ENCODE data around the gene VTCN1. TPM values are rescaled to one million over a fixed set of nuclear protein-coding genes. Genes with fewer than 3 reads are reported as not detected.

The VTCN1 gene
- total RNA-seq, 1 donor from 2014 or later: not detected

GRCh38 chr1:117183112-117183511, 27.6 kb downstream of the VTCN1 start:
- no peaks in the 10 kb centered on the region for H3K4me1 ChIP-seq (ENCODE audit: control insufficient read depth in 3 of 3, insufficient read depth in 3 of 3, low read length in 3 of 3)
- no peak overlapping the region for H3K27ac ChIP-seq (ENCODE audit: low read depth, low read length)
- H3K9me3 ChIP-seq (ENCODE audit: control insufficient read depth in 3 of 3, low read length in 3 of 3): no peaks in the 10 kb centered on the region
- no peak overlapping the region for H3K9ac ChIP-seq (ENCODE audit: low read depth in 1 of 3, low read length in 3 of 3)
- no peak overlapping the region for H3K4me3 ChIP-seq (ENCODE audit: low read length in 3 of 3)
- no peaks in the 10 kb centered on the region for H3K27me3 ChIP-seq (ENCODE audit: control insufficient read depth in 3 of 3, insufficient read depth in 3 of 3, low read length in 3 of 3)
- H3K36me3 ChIP-seq (ENCODE audit: control insufficient read depth in 3 of 3, insufficient read depth in 3 of 3, low read length in 3 of 3): no peaks in the 10 kb centered on the region

GRCh38 chr1:117182319-117182718, 28.4 kb downstream of the VTCN1 start:
- no peak overlapping the region for H3K9ac ChIP-seq (ENCODE audit: low read depth in 1 of 3, low read length in 3 of 3)
- no peaks in the 10 kb centered on the region for H3K4me1 ChIP-seq (ENCODE audit: control insufficient read depth in 3 of 3, insufficient read depth in 3 of 3, low read length in 3 of 3)
- no peaks in the 10 kb centered on the region for H3K27me3 ChIP-seq (ENCODE audit: control insufficient read depth in 3 of 3, insufficient read depth in 3 of 3, low read length in 3 of 3)
- H3K27ac ChIP-seq (ENCODE audit: low read depth, low read length): no peak overlapping the region
- H3K36me3 ChIP-seq (ENCODE audit: control insufficient read depth in 3 of 3, insufficient read depth in 3 of 3, low read length in 3 of 3): no peaks in the 10 kb centered on the region
- H3K4me3 ChIP-seq (ENCODE audit: low read length in 3 of 3): no peak overlapping the region
- H3K9me3 ChIP-seq (ENCODE audit: control insufficient read depth in 3 of 3, low read length in 3 of 3): no peaks in the 10 kb centered on the region

GRCh38 chr1:117181630-117182041, 29.1 kb downstream of the VTCN1 start:
- Histone ChIP-seq H3K36me3 (ENCODE audit: control insufficient read depth in 3 of 3, insufficient read depth in 3 of 3, low read length in 3 of 3) (no peaks in the 10 kb centered on the region), H3K27ac (ENCODE audit: low read depth, low read length) (no peak overlapping the region), H3K4me3 (ENCODE audit: low read length in 3 of 3) (no peak overlapping the region), H3K9ac (ENCODE audit: low read depth in 1 of 3, low read length in 3 of 3) (no peak overlapping the region), H3K27me3 (ENCODE audit: control insufficient read depth in 3 of 3, insufficient read depth in 3 of 3, low read length in 3 of 3) (no peaks in the 10 kb centered on the region), H3K4me1 (ENCODE audit: control insufficient read depth in 3 of 3, insufficient read depth in 3 of 3, low read length in 3 of 3) (no peaks in the 10 kb centered on the region), H3K9me3 (ENCODE audit: control insufficient read depth in 3 of 3, low read length in 3 of 3) (no peaks in the 10 kb centered on the region)

GRCh38 chr1:117180147-117180967, 30.4 kb downstream of the VTCN1 start:
- no peak overlapping the region for H3K4me3 ChIP-seq (ENCODE audit: low read length in 3 of 3)
- no peaks in the 10 kb centered on the region for H3K9me3 ChIP-seq (ENCODE audit: control insufficient read depth in 3 of 3, low read length in 3 of 3)
- no peak overlapping the region for H3K9ac ChIP-seq (ENCODE audit: low read depth in 1 of 3, low read length in 3 of 3)
- H3K4me1 ChIP-seq (ENCODE audit: control insufficient read depth in 3 of 3, insufficient read depth in 3 of 3, low read length in 3 of 3): no peaks in the 10 kb centered on the region
- no peaks in the 10 kb centered on the region for H3K36me3 ChIP-seq (ENCODE audit: control insufficient read depth in 3 of 3, insufficient read depth in 3 of 3, low read length in 3 of 3)
- no peaks in the 10 kb centered on the region for H3K27me3 ChIP-seq (ENCODE audit: control insufficient read depth in 3 of 3, insufficient read depth in 3 of 3, low read length in 3 of 3)
- H3K27ac ChIP-seq (ENCODE audit: low read depth, low read length): no peak overlapping the region

GRCh38 chr1:117179471-117179870, 31.3 kb downstream of the VTCN1 start:
- H3K4me3 ChIP-seq (ENCODE audit: low read length in 3 of 3): no peak overlapping the region
- no peaks in the 10 kb centered on the region for H3K27me3 ChIP-seq (ENCODE audit: control insufficient read depth in 3 of 3, insufficient read depth in 3 of 3, low read length in 3 of 3)
- H3K9ac ChIP-seq (ENCODE audit: low read depth in 1 of 3, low read length in 3 of 3): no peak overlapping the region
- H3K36me3 ChIP-seq (ENCODE audit: control insufficient read depth in 3 of 3, insufficient read depth in 3 of 3, low read length in 3 of 3): no peaks in the 10 kb centered on the region
- no peaks in the 10 kb centered on the region for H3K9me3 ChIP-seq (ENCODE audit: control insufficient read depth in 3 of 3, low read length in 3 of 3)
- no peaks in the 10 kb centered on the region for H3K4me1 ChIP-seq (ENCODE audit: control insufficient read depth in 3 of 3, insufficient read depth in 3 of 3, low read length in 3 of 3)
- H3K27ac ChIP-seq (ENCODE audit: low read depth, low read length): no peak overlapping the region

GRCh38 chr1:117178756-117179155, 32.0 kb downstream of the VTCN1 start:
- no peaks in the 10 kb centered on the region for H3K4me1 ChIP-seq (ENCODE audit: control insufficient read depth in 3 of 3, insufficient read depth in 3 of 3, low read length in 3 of 3)
- H3K36me3 ChIP-seq (ENCODE audit: control insufficient read depth in 3 of 3, insufficient read depth in 3 of 3, low read length in 3 of 3): no peaks in the 10 kb centered on the region
- no peaks in the 10 kb centered on the region for H3K27me3 ChIP-seq (ENCODE audit: control insufficient read depth in 3 of 3, insufficient read depth in 3 of 3, low read length in 3 of 3)
- no peaks in the 10 kb centered on the region for H3K9me3 ChIP-seq (ENCODE audit: control insufficient read depth in 3 of 3, low read length in 3 of 3)
- H3K4me3 ChIP-seq (ENCODE audit: low read length in 3 of 3): no peak overlapping the region
- no peak overlapping the region for H3K27ac ChIP-seq (ENCODE audit: low read depth, low read length)
- H3K9ac ChIP-seq (ENCODE audit: low read depth in 1 of 3, low read length in 3 of 3): no peak overlapping the region

- no peaks in the 10 kb centered on the region for H3K27me3 ChIP-seq (ENCODE audit: control insufficient read depth in 3 of 3, insufficient read depth in 3 of 3, low read length in 3 of 3)
- H3K9ac ChIP-seq (ENCODE audit: low read depth in 1 of 3, low read length in 3 of 3): no peak overlapping the region
- no peaks in the 10 kb centered on the region for H3K4me1 ChIP-seq (ENCODE audit: control insufficient read depth in 3 of 3, insufficient read depth in 3 of 3, low read length in 3 of 3)
- H3K27ac ChIP-seq (ENCODE audit: low read depth, low read length): no peak overlapping the region
- no peak overlapping the region for H3K4me3 ChIP-seq (ENCODE audit: low read length in 3 of 3)
- H3K9me3 ChIP-seq (ENCODE audit: control insufficient read depth in 3 of 3, low read length in 3 of 3): no peaks in the 10 kb centered on the region
- no peaks in the 10 kb centered on the region for H3K36me3 ChIP-seq (ENCODE audit: control insufficient read depth in 3 of 3, insufficient read depth in 3 of 3, low read length in 3 of 3)
These were observed 33.4 kb downstream of the VTCN1 start for GRCh38 chr1:117177376-117177775.

GRCh38 chr1:117176579-117176978, 34.1 kb downstream of the VTCN1 start:
- Histone ChIP-seq H3K36me3 (ENCODE audit: control insufficient read depth in 3 of 3, insufficient read depth in 3 of 3, low read length in 3 of 3) (no peaks in the 10 kb centered on the region), H3K27ac (ENCODE audit: low read depth, low read length) (no peak overlapping the region)

GRCh38 chr1:117174851-117175250, 35.9 kb downstream of the VTCN1 start:
- Histone ChIP-seq H3K4me3 (ENCODE audit: low read length in 3 of 3) (no peak overlapping the region), H3K9me3 (ENCODE audit: control insufficient read depth in 3 of 3, low read length in 3 of 3) (no peaks in the 10 kb centered on the region), H3K27me3 (ENCODE audit: control insufficient read depth in 3 of 3, insufficient read depth in 3 of 3, low read length in 3 of 3) (no peaks in the 10 kb centered on the region), H3K27ac (ENCODE audit: low read depth, low read length) (no peak overlapping the region), H3K36me3 (ENCODE audit: control insufficient read depth in 3 of 3, insufficient read depth in 3 of 3, low read length in 3 of 3) (no peaks in the 10 kb centered on the region), H3K4me1 (ENCODE audit: control insufficient read depth in 3 of 3, insufficient read depth in 3 of 3, low read length in 3 of 3) (no peaks in the 10 kb centered on the region), H3K9ac (ENCODE audit: low read depth in 1 of 3, low read length in 3 of 3) (no peak overlapping the region)

More at GRCh38 chr1:117176579-117176978, 34.1 kb downstream of the VTCN1 start:
- no peak overlapping the region for H3K9ac ChIP-seq (ENCODE audit: low read depth in 1 of 3, low read length in 3 of 3)
- no peaks in the 10 kb centered on the region for H3K27me3 ChIP-seq (ENCODE audit: control insufficient read depth in 3 of 3, insufficient read depth in 3 of 3, low read length in 3 of 3)
- no peaks in the 10 kb centered on the region for H3K4me1 ChIP-seq (ENCODE audit: control insufficient read depth in 3 of 3, insufficient read depth in 3 of 3, low read length in 3 of 3)
- H3K9me3 ChIP-seq (ENCODE audit: control insufficient read depth in 3 of 3, low read length in 3 of 3): no peaks in the 10 kb centered on the region
- no peak overlapping the region for H3K4me3 ChIP-seq (ENCODE audit: low read length in 3 of 3)

GRCh38 chr1:117173691-117174090, 37.0 kb downstream of the VTCN1 start:
- Histone ChIP-seq H3K36me3 (ENCODE audit: control insufficient read depth in 3 of 3, insufficient read depth in 3 of 3, low read length in 3 of 3) (no peaks in the 10 kb centered on the region), H3K4me3 (ENCODE audit: low read length in 3 of 3) (no peak overlapping the region), H3K27ac (ENCODE audit: low read depth, low read length) (no peak overlapping the region), H3K27me3 (ENCODE audit: control insufficient read depth in 3 of 3, insufficient read depth in 3 of 3, low read length in 3 of 3) (no peaks in the 10 kb centered on the region), H3K4me1 (ENCODE audit: control insufficient read depth in 3 of 3, insufficient read depth in 3 of 3, low read length in 3 of 3) (no peaks in the 10 kb centered on the region), H3K9ac (ENCODE audit: low read depth in 1 of 3, low read length in 3 of 3) (no peak overlapping the region), H3K9me3 (ENCODE audit: control insufficient read depth in 3 of 3, low read length in 3 of 3) (no peaks in the 10 kb centered on the region)

All from skeletal muscle tissue (tissue), 4 donors.